ENCODE data around the gene RYR2.

DNA sequence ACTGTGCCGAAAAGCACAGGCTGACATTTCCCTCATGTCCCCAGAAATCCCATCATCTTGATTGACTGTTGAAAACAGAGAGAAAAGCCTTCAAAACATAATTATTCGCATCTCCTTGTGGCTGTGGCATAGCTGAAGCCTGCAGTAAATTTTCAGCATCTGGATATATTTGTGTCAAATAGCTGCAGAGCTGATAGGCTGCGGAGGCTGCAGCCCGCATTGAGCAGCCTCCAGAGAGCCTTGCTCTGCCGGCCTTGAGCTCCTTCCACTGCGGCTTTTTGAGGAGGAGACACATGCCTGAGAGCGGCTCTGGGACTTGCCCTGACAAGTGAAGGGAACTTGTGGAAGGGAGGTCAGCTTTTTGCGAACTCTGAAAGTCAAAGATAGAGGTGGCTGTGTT is 144.7 kb downstream of the RYR2 start:
- TF ChIP-seq, protein P1, sequence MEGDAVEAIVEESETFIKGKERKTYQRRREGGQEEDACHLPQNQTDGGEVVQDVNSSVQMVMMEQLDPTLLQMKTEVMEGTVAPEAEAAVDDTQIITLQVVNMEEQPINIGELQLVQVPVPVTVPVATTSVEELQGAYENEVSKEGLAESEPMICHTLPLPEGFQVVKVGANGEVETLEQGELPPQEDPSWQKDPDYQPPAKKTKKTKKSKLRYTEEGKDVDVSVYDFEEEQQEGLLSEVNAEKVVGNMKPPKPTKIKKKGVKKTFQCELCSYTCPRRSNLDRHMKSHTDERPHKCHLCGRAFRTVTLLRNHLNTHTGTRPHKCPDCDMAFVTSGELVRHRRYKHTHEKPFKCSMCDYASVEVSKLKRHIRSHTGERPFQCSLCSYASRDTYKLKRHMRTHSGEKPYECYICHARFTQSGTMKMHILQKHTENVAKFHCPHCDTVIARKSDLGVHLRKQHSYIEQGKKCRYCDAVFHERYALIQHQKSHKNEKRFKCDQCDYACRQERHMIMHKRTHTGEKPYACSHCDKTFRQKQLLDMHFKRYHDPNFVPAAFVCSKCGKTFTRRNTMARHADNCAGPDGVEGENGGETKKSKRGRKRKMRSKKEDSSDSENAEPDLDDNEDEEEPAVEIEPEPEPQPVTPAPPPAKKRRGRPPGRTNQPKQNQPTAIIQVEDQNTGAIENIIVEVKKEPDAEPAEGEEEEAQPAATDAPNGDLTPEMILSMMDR (IDR thresholded peaks at IDR 0.05): no peak
- no peak for TF ChIP-seq EP300 (IDR thresholded peaks at IDR 0.05)
